Fibroblast of skin of back (primary cell): Measurements from ENCODE around the gene SLC19A1.

Source experiments
- DNase-seq: peaks from one replicate; pipeline ENCODE4 v3.0.0-alpha.2; 2013

The SLC19A1 gene

DNA sequence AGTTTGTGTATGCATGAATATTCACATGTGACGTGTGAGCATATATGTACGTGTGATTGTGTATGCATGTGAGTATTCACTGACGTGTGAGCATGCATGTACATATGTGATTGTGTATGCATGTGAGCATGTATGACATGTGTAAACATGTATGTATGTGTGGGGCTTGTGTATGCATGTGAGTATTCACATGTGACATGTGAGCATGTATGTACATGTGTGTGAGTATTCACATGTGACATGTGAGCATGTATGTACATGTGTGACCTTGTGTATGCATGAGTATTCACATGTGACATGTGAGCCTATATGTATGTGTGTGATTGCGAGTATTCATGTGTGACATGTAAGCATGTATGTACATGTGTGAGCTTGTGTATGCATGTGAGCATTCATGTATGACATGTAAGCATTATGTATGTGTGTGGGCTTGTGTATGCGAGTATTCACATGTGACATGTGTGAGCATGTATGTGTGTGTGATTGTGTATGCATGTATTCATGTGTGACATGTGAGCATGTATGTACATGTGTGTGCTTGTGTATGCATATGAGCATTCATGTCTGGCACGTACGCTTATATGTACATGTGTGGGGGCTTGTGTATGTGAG lies 89.4 kb downstream of the SLC19A1 start:
- DNase-seq: no peak

DNA sequence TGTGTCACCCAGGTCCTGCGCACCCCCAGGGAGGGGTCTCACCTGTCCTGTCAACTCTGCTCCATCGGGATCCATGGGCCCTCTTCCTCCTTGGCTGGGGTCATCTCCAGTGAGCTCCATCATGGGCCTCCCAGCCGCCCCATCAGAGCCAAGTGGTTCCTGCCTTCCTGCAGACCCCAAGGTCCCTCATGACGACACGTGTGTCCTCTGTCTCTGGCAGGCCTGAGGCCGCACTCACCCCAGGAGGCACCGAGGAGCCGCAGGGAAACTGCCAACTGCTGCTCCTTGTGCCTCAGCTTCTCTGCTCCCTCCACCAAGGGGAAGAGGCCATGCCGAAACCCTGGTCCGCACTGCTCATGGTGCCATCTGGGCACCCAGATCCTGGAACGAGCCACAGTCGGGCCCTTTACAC lies 90.5 kb downstream of the SLC19A1 start:
- no peak for DNase-seq

DNA sequence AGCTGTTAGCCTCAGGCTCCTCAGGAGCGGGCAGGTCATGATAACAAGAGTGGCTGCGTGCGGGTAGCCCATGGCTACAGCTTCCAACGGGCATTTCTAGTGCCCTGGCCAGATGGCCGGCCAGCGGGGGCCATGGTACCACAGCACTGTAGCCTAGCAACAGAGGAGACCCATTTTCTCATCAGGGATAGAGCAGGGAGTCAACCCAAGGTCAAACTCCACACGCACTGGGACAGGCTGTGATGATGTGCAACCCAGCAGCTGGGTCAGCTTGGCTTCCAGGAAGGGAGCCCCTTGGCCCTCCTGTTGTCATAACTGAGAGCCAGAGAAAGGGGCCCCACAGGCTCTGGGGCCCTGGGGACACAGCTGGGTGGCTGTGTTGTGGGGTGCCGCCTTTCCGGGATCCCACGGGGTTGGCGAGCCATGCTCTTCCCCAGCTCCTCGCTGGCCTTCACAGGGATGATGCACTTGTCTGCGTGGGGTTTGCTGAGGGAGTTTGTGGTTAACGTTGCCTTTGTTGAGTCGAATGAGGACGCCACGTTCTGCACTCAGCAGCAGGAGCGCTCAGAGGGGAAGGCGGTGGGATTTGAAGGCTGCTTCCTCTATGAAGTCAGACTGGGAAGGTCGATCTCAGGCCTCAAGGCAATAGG lies 91.0 kb downstream of the SLC19A1 start:
- DNase-seq: no peak

DNA sequence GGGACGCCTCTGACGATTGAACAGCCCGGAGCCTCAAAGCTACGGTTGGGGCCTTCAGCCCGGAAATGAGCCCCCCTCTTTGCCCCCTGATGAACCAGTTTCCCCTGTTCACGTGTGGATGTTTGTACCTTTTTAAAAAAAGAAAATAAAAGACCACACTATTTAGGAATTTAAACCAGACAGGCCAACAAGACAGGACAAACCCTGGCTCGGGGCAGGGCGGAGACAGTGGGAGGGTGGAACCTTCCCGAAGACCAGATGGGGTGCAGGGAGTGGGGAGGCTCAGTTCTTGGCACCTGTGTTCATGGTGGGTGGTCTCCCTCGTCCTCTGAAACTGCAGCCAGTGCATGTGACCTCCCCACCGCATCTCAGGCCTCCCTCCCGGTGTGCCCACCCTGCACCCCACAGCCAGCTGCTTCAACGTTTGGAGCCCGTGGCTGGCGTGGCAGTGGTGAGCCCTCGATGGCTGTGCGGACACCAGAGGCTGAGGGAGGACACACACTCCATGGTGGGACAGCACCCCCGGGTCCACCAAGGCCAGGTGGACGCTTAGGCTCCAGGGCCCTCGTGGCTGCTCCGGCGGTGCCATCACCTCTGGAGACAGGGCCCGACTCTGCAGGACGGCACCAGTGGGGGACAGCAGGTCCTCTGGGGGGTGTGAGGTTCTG lies 91.7 kb downstream of the SLC19A1 start:
- no peak for DNase-seq

DNA sequence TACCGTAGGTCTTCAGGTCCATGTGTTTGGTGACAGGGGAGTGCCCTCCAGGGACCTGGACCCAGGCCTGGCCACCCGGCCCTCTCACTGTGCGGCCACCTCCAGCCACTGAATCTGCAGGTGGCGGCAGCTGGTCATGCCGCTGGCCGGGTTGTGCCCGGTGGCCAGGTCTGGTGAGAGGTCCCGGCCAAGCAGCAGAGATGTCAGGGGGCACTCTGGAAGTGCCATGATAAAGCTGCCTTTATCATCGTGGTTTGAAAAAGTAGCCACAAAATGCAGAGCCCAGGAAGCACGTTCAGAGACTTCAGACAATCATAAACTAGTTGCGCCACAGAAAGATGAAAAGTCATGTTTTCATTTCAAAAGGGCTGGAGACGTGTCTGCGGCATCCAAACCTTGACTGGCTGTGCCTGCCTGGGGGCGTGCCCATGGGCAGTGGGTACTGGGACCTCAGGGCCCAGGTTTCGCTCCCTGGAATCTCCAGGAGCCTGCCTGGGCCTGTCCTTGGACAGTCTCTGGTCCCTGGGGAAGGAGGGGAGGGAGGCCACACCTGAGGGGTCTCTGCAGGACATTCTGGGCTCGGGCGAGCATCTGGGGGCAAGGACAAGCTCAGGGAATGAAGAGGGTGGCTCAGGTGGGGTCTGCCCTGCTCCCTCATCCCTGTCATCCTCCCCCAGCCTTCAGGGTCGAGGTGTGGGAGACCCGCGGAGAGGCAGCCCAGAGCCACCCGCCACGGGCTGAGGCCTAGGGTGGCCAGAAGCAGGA lies 92.4 kb downstream of the SLC19A1 start:
- DNase-seq: no peak

DNA sequence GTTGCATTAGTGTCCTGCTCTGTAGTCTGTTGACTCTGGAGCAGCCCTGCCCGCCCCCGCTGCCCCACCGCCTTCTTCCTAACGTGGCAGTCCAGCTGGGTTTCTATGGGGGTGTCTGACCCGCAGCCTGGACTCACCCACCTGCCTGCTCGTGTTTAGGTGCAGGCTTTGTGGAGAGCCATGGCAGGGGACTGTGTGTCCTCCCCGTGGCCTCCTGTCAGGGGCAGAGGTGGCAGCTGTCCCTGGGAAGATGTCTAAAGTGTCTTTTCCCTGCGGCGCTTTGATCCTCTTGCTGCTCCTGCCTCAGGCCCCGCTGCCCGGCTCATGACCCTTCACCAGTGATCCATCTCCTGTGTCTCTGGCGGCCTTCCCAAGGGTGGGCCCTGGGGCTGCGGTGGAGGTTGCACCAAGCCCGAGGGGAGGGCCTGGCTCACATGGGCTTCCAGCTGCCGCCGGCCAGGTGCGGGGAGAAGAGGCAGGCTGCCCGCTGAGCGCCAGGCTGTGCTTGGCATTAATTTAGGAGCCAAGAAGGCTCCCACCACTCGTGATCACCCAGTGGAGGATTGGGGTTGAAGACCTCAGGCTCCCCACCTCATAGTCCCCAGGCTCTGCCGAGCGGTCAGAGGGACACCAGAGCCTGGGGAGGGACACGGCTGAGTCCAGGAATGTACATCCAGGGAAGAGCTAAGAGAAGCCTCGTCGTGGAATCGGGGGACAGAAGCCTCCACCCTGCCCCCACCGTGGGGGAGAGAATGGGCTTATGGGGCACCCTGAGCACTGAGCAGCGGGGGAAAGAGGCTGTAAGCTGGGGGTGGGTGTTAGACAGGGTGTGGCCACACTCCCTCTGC lies 93.2 kb downstream of the SLC19A1 start:
- no peak for DNase-seq

DNA sequence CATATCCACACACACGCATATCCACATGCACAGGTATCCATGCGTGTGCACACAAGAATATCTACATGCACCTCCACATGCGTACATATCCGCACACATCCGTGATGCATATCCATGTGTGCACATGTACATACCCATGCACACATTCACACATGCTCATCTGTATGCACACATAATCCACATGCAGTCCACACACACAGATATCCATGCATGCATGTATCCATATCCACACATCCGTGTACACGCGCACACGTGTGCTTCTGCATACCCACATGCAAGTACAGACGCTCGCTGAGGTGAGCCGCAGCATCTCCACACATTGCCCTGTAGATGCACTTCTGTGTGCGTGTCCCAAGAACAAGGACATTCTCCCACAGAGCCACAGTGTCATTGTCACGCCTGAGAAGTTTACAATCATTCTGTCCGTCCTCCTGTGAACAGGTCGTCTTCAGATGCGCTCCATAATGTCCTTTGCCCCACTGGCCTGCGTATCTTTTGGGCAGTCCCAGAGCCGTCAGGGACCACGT lies 93.9 kb downstream of the SLC19A1 start:
- DNase-seq: no peak
